Nephron progenitor cell (in vitro differentiated cells): Measurements from ENCODE around the gene HPGD.

ENCODE experiments used
- DNase-seq: peaks from one replicate; pipeline ENCODE4 v3.0.0; 2021
- H3K27ac Mint-ChIP-seq: 2 replicates; pipeline ENCODE4 v1.8.0; 2021; ENCODE audit warnings: mild to moderate bottlenecking, moderate library complexity, mixed read lengths
- H3K27me3 Mint-ChIP-seq: 2 replicates; pipeline ENCODE4 v1.8.0; 2021; ENCODE audit warnings: mild to moderate bottlenecking, low read depth, mixed read lengths; ENCODE audit not compliant: poor library complexity
- H3K36me3 Mint-ChIP-seq: 2 replicates; pipeline ENCODE4 v1.8.0; 2021; ENCODE audit warnings: low read depth, mixed read lengths
- H3K4me1 Mint-ChIP-seq: 2 replicates; pipeline ENCODE4 v1.8.0; 2021; ENCODE audit warnings: mixed read lengths
- H3K4me3 Mint-ChIP-seq: 2 replicates; pipeline ENCODE4 v1.8.0; 2021; ENCODE audit warnings: mild to moderate bottlenecking, moderate library complexity, mixed read lengths
- H3K9me3 Mint-ChIP-seq: 2 replicates; pipeline ENCODE4 v1.8.0; 2021; ENCODE audit warnings: mild to moderate bottlenecking, moderate library complexity, mixed read lengths
- CTCF ChIP-seq: fragments of 200-600 bp; sonication (generic); IDR thresholded peaks from 2 replicates; pipeline ENCODE4 v1.5.0; 2021; ENCODE audit warnings: antibody characterized with exemption

The HPGD gene

GRCh38 chr4:174537634-174538033 lies 15.3 kb upstream of the HPGD start:
- H3K27ac Mint-ChIP-seq = no peak overlapping the region
- H3K9me3 Mint-ChIP-seq = no peaks in the 10 kb centered on the region
- H3K27me3 Mint-ChIP-seq = peaks cover 9% of the 10 kb centered on the region
- H3K4me3 Mint-ChIP-seq = no peak overlapping the region
- no peaks in the 10 kb centered on the region for H3K36me3 Mint-ChIP-seq
- no peak for TF ChIP-seq CTCF
- DNase-seq = no peak
- peaks cover 5% of the 10 kb centered on the region for H3K4me1 Mint-ChIP-seq

GRCh38 chr4:174534461-174534860 lies 12.2 kb upstream of the HPGD start:
- H3K36me3 Mint-ChIP-seq = no peaks in the 10 kb centered on the region
- no peak overlapping the region for H3K27ac Mint-ChIP-seq
- TF ChIP-seq CTCF = no peak
- H3K4me3 Mint-ChIP-seq = no peak overlapping the region
- peaks cover 10% of the 10 kb centered on the region for H3K27me3 Mint-ChIP-seq
- no peaks in the 10 kb centered on the region for H3K9me3 Mint-ChIP-seq
- DNase-seq = no peak
- no peaks in the 10 kb centered on the region for H3K4me1 Mint-ChIP-seq

- H3K9me3 Mint-ChIP-seq = no peaks in the 10 kb centered on the region
- TF ChIP-seq CTCF = no peak
- H3K27ac Mint-ChIP-seq = no peak overlapping the region
Measured at GRCh38 chr4:174532445-174532844, 10.2 kb upstream of the HPGD start.

GRCh38 chr4:174531486-174531885 lies 9.2 kb upstream of the HPGD start:
- Mint-ChIP-seq H3K27ac (no peak overlapping the region), H3K4me3 (no peak overlapping the region), H3K27me3 (peaks cover 12% of the 10 kb centered on the region), H3K9me3 (no peaks in the 10 kb centered on the region), H3K36me3 (no peaks in the 10 kb centered on the region), H3K4me1 (no peaks in the 10 kb centered on the region)
- TF ChIP-seq CTCF = no peak
- DNase-seq = no peak

More at GRCh38 chr4:174532445-174532844, 10.2 kb upstream of the HPGD start:
- peaks cover 12% of the 10 kb centered on the region for H3K27me3 Mint-ChIP-seq
- no peak for DNase-seq
- no peaks in the 10 kb centered on the region for H3K36me3 Mint-ChIP-seq
- H3K4me3 Mint-ChIP-seq = no peak overlapping the region
- H3K4me1 Mint-ChIP-seq = no peaks in the 10 kb centered on the region

- Mint-ChIP-seq H3K4me1 (peaks cover 12% of the 10 kb centered on the region), H3K27me3 (peaks cover 36% of the 10 kb centered on the region), H3K36me3 (no peaks in the 10 kb centered on the region), H3K27ac (no peak overlapping the region), H3K9me3 (no peaks in the 10 kb centered on the region), H3K4me3 (no peak overlapping the region)
- DNase-seq = no peak
- no peak for TF ChIP-seq CTCF
Measured at GRCh38 chr4:174528226-174528625, 5.9 kb upstream of the HPGD start.

- Mint-ChIP-seq H3K27ac (no peak overlapping the region), H3K9me3 (no peaks in the 10 kb centered on the region), H3K36me3 (no peaks in the 10 kb centered on the region), H3K4me1 (peaks cover 18% of the 10 kb centered on the region), H3K27me3 (peaks cover 49% of the 10 kb centered on the region), H3K4me3 (no peak overlapping the region)
- no peak for TF ChIP-seq CTCF
- DNase-seq = no peak
Measured at GRCh38 chr4:174526731-174527130, 4.4 kb upstream of the HPGD start.
